Panc1 (cell line): ENCODE data around the gene LMO1. TPM values are rescaled to one million over a fixed set of nuclear protein-coding genes. Genes with fewer than 3 reads are reported as not detected.

ENCODE experiments used
- ATAC-seq: fragments of 200-7000 bp; cut with Tn5 transposase; 2 replicates; pipeline ENCODE4 v1.9.1; 2020; ENCODE audit warnings: mild to moderate bottlenecking, moderate library complexity
- BruUV-seq: library from RNA; stranded (reverse); fragments of 400-500 nt; replicated peaks from 2 replicates; lab custom pipeline; 2021; lab: Mats Ljungman, UMichigan
- CTCF ChIA-PET: fragments of 300-600 bp; sonication (Branson Sonifier 250); formaldehyde crosslinking; loops from one replicate; lab custom pipeline; 2022; ENCODE audit warnings: antibody characterized with exemption; lab: Charles Lee
- POLR2A ChIA-PET: fragments of 300-600 bp; sonication (Branson Sonifier 250); formaldehyde crosslinking; loops from one replicate; lab custom pipeline; 2022; ENCODE audit warnings: antibody characterized with exemption; lab: Charles Lee
- DNase-seq: peaks from one replicate; pipeline ENCODE4 v3.0.0-alpha.2; 2010; ENCODE audit warnings: low read depth, low spot score
- H3K27ac ChIP-seq: 2 replicates; pipeline ENCODE4 v1.5.1; 2011; ENCODE audit warnings: mild to moderate bottlenecking, low read length, inconsistent platforms
- H3K27me3 ChIP-seq: fragments of 200-500 bp; sonication (Bioruptor generic); 2 replicates; pipeline ENCODE4 v1.6.0; 2014; ENCODE audit warnings: low read length, inconsistent platforms; ENCODE audit not compliant: control insufficient read depth, insufficient read depth
- H3K36me3 ChIP-seq: fragments of 200-500 bp; sonication (Bioruptor generic); 2 replicates; pipeline ENCODE4 v1.5.1; 2014; ENCODE audit warnings: inconsistent platforms, mild to moderate bottlenecking, low read length, moderate library complexity; ENCODE audit not compliant: control insufficient read depth, insufficient read depth
- H3K4me1 ChIP-seq: 2 replicates; pipeline ENCODE4 v1.5.1; 2011; ENCODE audit warnings: inconsistent platforms, mild to moderate bottlenecking, low read length, moderate library complexity; ENCODE audit not compliant: control insufficient read depth, insufficient read depth
- H3K4me3 ChIP-seq, 2 experiments: 2 replicates each; pipeline ENCODE4 v1.5.1; 2011 to 2012; ENCODE audit warnings: low read depth in 2 of 2, low read length in 2 of 2, mild to moderate bottlenecking in 2 of 2, inconsistent platforms in 1 of 2, moderate library complexity in 1 of 2
- H3K9me3 ChIP-seq: fragments of 200-500 bp; sonication (Bioruptor generic); 2 replicates; pipeline ENCODE4 v1.5.1; 2014; ENCODE audit warnings: low read depth, mild to moderate bottlenecking, inconsistent platforms, low read length, moderate library complexity; ENCODE audit not compliant: control insufficient read depth, insufficient read depth
- CTCF ChIP-seq: fragments of 450-650 bp; IDR thresholded peaks from 2 replicates; pipeline ENCODE4 v1.5.1; 2017; ENCODE audit warnings: mild to moderate bottlenecking
- POLR2AphosphoS5 ChIP-seq: IDR thresholded peaks from 2 replicates; pipeline ENCODE4 v1.6.1; 2012; ENCODE audit warnings: mild to moderate bottlenecking, low read depth, low read length, moderate library complexity
- REST ChIP-seq, 2 experiments: IDR thresholded peaks; 2 replicates each; pipeline ENCODE4 v1.6.1; 2011 to 2012; ENCODE audit warnings: low read depth in 2 of 2, control low read depth in 1 of 2, low read length in 1 of 2, mild to moderate bottlenecking in 1 of 2, moderate library complexity in 1 of 2; ENCODE audit not compliant: insufficient read depth in 1 of 2
- SIN3A ChIP-seq: IDR thresholded peaks from 2 replicates; pipeline ENCODE4 v1.6.1; 2012; ENCODE audit warnings: low read depth, mild to moderate bottlenecking, low read length, moderate library complexity, borderline replicate concordance; ENCODE audit not compliant: insufficient read depth
- TCF7L2 ChIP-seq: IDR thresholded peaks from 2 replicates; pipeline ENCODE4 v1.6.1; 2011; ENCODE audit warnings: mild to moderate bottlenecking, low read depth, low read length, inconsistent platforms
- in situ Hi-C: cut with HindIII; loops from 2 replicates; pipeline ENCODE4 v1.10.0; 2016; ENCODE audit warnings: low sequenced_read_pairs, low pct_unique_long_range_greater_than_20kb
- intact Hi-C: fragments of 100-400 bp; cut with micrococcal nuclease; formaldehyde crosslinking; loops from one replicate; pipeline ENCODE4 v1.10.0; 2022; ENCODE audit not compliant: unreplicated experiment
- total RNA-seq: library from RNA; stranded (reverse); gene quantifications from one replicate; pipeline ENCODE4 v1.2.1, GENCODE V29; 2021; ENCODE audit not compliant: unreplicated experiment

The LMO1 gene
- total RNA-seq, 1 experiment from 2014 or later, result not detected

GRCh38 chr11:8288166-8288772 is 24.6 kb upstream of the LMO1 start:
- Histone ChIP-seq H3K27me3 (no peaks in the 10 kb centered on the region), H3K9me3 (no peaks in the 10 kb centered on the region), H3K36me3 (no peaks in the 10 kb centered on the region), H3K4me3 (no peak overlapping the region), H3K27ac (no peak overlapping the region), H3K4me1 (no peaks in the 10 kb centered on the region)
- BruUV-seq, result no TSS peak
- ATAC-seq (no peak), DNase-seq (no peak)
- intact Hi-C loops (no loop called here), in situ Hi-C loops (no loop called here)
- CTCF ChIA-PET, result interaction anchor here (1.0 kb wide), 1 partner anchor 25 kb away, joined by 14 read pairs; the partner anchor contains the start of gene LMO1
- TF ChIP-seq REST (IDR thresholded peaks at IDR 0.05; ENCODE audit: insufficient read depth in 1 of 2, low read depth in 2 of 2, low read length in 1 of 2) (no peak), CTCF (no peak), TCF7L2 (no peak), SIN3A (no peak), POLR2AphosphoS5 (no peak)
- POLR2A ChIA-PET, result no interaction called here

- POLR2A ChIA-PET, result no interaction called here
- Histone ChIP-seq H3K27ac (no peak overlapping the region), H3K4me3 (no peak overlapping the region), H3K36me3 (no peaks in the 10 kb centered on the region), H3K9me3 (no peaks in the 10 kb centered on the region), H3K27me3 (no peaks in the 10 kb centered on the region), H3K4me1 (no peaks in the 10 kb centered on the region)
- ATAC-seq, result no peak
- intact Hi-C loops, result no loop called here
- in situ Hi-C loops, result no loop called here
- BruUV-seq, result no TSS peak
- CTCF ChIA-PET, result interaction anchor here (1.0 kb wide), 1 partner anchor 24 kb away, joined by 14 read pairs; the partner anchor contains the start of gene LMO1
- TF ChIP-seq REST (IDR thresholded peaks at IDR 0.05; ENCODE audit: insufficient read depth in 1 of 2, low read depth in 2 of 2, low read length in 1 of 2) (no peak), POLR2AphosphoS5 (no peak), CTCF (no peak)
- DNase-seq, result no peak
Measured at GRCh38 chr11:8287703-8288102, 24.0 kb upstream of the LMO1 start.
